Endothelial cell of umbilical vein (primary cell): ENCODE results near the gene MYRIP. TPM values are rescaled to one million over a fixed set of nuclear protein-coding genes. Genes with fewer than 3 reads are reported as not detected.

Experiments used
- BruUV-seq: library from RNA; stranded (reverse); fragments of 400-500 nt; replicated peaks from 2 replicates; lab custom pipeline; 2021; lab: Mats Ljungman, UMichigan
- CTCF ChIA-PET: fragments of 300-600, 350-600 bp; sonication (Branson Sonifier 250); formaldehyde crosslinking; loops from one replicate; lab custom pipeline; 2021; ENCODE audit warnings: antibody characterized with exemption, inconsistent platforms; lab: Charles Lee
- POLR2A ChIA-PET: fragments of 300-600, 350-600 bp; sonication (Branson Sonifier 250); formaldehyde crosslinking; loops from one replicate; lab custom pipeline; 2021; ENCODE audit warnings: antibody characterized with exemption, inconsistent platforms; lab: Charles Lee
- DNase-seq: peaks from one replicate; pipeline ENCODE4 v3.0.0-alpha.2; 2011; ENCODE audit warnings: low read depth, low spot score
- FAIRE-seq: peaks from 2 replicates; lab custom pipeline; 2011; peaks lifted over from hg19 to GRCh38; lab: Jason Lieb, UNC
- H2AFZ ChIP-seq: 2 replicates; pipeline ENCODE4 v1.6.0; 2012; ENCODE audit warnings: low read depth, low read length, control low read depth, inconsistent platforms
- H3K27ac ChIP-seq: 2 replicates; pipeline ENCODE4 v1.5.1; 2011; ENCODE audit warnings: low read depth, mild to moderate bottlenecking, control low read depth, low read length, moderate library complexity; ENCODE audit not compliant: insufficient read depth
- H3K27me3 ChIP-seq, 2 experiments: 2 replicates each; pipeline versions ENCODE4 v1.6.0 to v1.6.1; 2011; ENCODE audit warnings: low read length in 2 of 2, mixed read lengths in 1 of 2; ENCODE audit not compliant: control insufficient read depth in 2 of 2, insufficient read depth in 2 of 2
- H3K36me3 ChIP-seq, 2 experiments: 2 replicates in 1 of 2; 3 replicates in 1 of 2; pipeline ENCODE4 v1.5.1; 2011; ENCODE audit warnings: low read length in 2 of 2, mild to moderate bottlenecking in 1 of 2, moderate library complexity in 1 of 2; ENCODE audit not compliant: control insufficient read depth in 2 of 2, insufficient read depth in 2 of 2; ENCODE audit errors: extremely low read depth in 1 of 2
- H3K4me1 ChIP-seq: 3 replicates; pipeline ENCODE4 v1.5.1; 2011; ENCODE audit warnings: mild to moderate bottlenecking, low read length; ENCODE audit not compliant: control insufficient read depth, insufficient read depth; ENCODE audit errors: extremely low read depth
- H3K4me2 ChIP-seq: 2 replicates; pipeline ENCODE4 v1.6.1; 2011; ENCODE audit warnings: low read length, control low read depth, mixed read lengths; ENCODE audit not compliant: insufficient read depth
- H3K4me3 ChIP-seq, 3 experiments: fragments of 200-600 bp in 1 of 3; sonication (generic), shearing (Covaris generic) in 1 of 3; replicated peaks in 1 of 3; 2 replicates each; pipeline ENCODE4 v1.5.1; 2011 to 2016; ENCODE audit warnings: control low read depth in 3 of 3, low read length in 3 of 3, mild to moderate bottlenecking in 2 of 3, inconsistent platforms in 1 of 3, low read depth in 1 of 3, moderate library complexity in 1 of 3; ENCODE audit not compliant: insufficient read depth in 1 of 3
- H3K79me2 ChIP-seq: 2 replicates; pipeline ENCODE4 v1.6.0; 2012; ENCODE audit warnings: low read length, inconsistent platforms; ENCODE audit not compliant: control insufficient read depth, insufficient read depth
- H3K9ac ChIP-seq: replicated peaks from 2 replicates; pipeline ENCODE3; 2011; ENCODE audit warnings: low read length, control low read depth; ENCODE audit not compliant: insufficient read depth; ENCODE audit errors: extremely low read depth
- H3K9me1 ChIP-seq: replicated peaks from 3 replicates; pipeline ENCODE4 v1.6.0; 2011; ENCODE audit warnings: mild to moderate bottlenecking, low read length; ENCODE audit not compliant: control insufficient read depth, insufficient read depth; ENCODE audit errors: extremely low read depth
- H3K9me3 ChIP-seq: replicated peaks from 2 replicates; pipeline ENCODE4 v1.5.1; 2012; ENCODE audit warnings: low read length, inconsistent platforms; ENCODE audit not compliant: control insufficient read depth, insufficient read depth
- H4K20me1 ChIP-seq: replicated peaks from 2 replicates; pipeline ENCODE3; 2011; ENCODE audit warnings: mild to moderate bottlenecking, low read length; ENCODE audit not compliant: control insufficient read depth, insufficient read depth; ENCODE audit errors: extremely low read depth
- CTCF ChIP-seq, 2 donors: IDR thresholded peaks; 1 replicate in 1 of 2; 2 replicates in 1 of 2; pipeline ENCODE4 v1.5.1; 2011; ENCODE audit warnings: low read length in 2 of 2, mild to moderate bottlenecking in 2 of 2, moderate library complexity in 2 of 2, control low read depth in 1 of 2, inconsistent platforms in 1 of 2, low read depth in 1 of 2; ENCODE audit not compliant: insufficient read depth in 1 of 2; ENCODE audit errors: extremely low read depth in 1 of 2
- EZH2 ChIP-seq: IDR thresholded peaks from 2 replicates; pipeline ENCODE4 v1.6.1; 2012; ENCODE audit warnings: borderline replicate concordance, low read depth, mild to moderate bottlenecking, moderate library complexity, low read length, inconsistent platforms; ENCODE audit not compliant: severe bottlenecking
- FOS ChIP-seq: IDR thresholded peaks from 2 replicates; pipeline ENCODE4 v1.6.1; 2011; ENCODE audit warnings: mild to moderate bottlenecking, low read length, moderate library complexity, borderline replicate concordance; ENCODE audit not compliant: insufficient read depth
- GATA2 ChIP-seq: IDR thresholded peaks from 2 replicates; pipeline ENCODE4 v1.7.0; 2011; ENCODE audit warnings: low read depth, mild to moderate bottlenecking, moderate library complexity, mixed read lengths, low read length; ENCODE audit not compliant: insufficient read length, insufficient read depth
- JUN ChIP-seq: IDR thresholded peaks from 2 replicates; pipeline ENCODE4 v1.6.1; 2011; ENCODE audit warnings: borderline replicate concordance, low read depth; ENCODE audit not compliant: insufficient read length, insufficient read depth
- MAX ChIP-seq: IDR thresholded peaks from 2 replicates; pipeline ENCODE4 v1.6.1; 2011; ENCODE audit not compliant: insufficient read depth, insufficient read length
- MYC ChIP-seq: IDR thresholded peaks from one replicate; pipeline ENCODE4 v1.6.1; 2011; ENCODE audit warnings: mild to moderate bottlenecking, low read depth, low read length
- POLR2A ChIP-seq: IDR thresholded peaks from 2 replicates; pipeline ENCODE4 v1.6.1; 2012; ENCODE audit warnings: low read depth, mild to moderate bottlenecking, control low read depth, low read length
- POLR2AphosphoS5 ChIP-seq: IDR thresholded peaks from 2 replicates; pipeline ENCODE4 v1.6.1; 2012; ENCODE audit warnings: low read depth, mild to moderate bottlenecking, control low read depth, low read length, moderate library complexity; ENCODE audit not compliant: insufficient read depth
- dilution Hi-C: fragments of 300-500 bp; cut with MboI; formaldehyde crosslinking; loops from one replicate; pipeline ENCODE4 v1.15.0; 2019; ENCODE audit warnings: low sequenced_read_pairs; ENCODE audit not compliant: extremely low pct_ligation_motif_present
- intact Hi-C: fragments of 100-400 bp; cut with micrococcal nuclease; formaldehyde crosslinking; loops from one replicate; pipeline ENCODE4 v1.10.0; 2022
- polyA plus RNA-seq, 4 experiments: library from polyadenylated mRNA; depleted of rRNA in 3 of 4; stranded (reverse) in 3 of 4; unstranded in 1 of 4; fragments of >200 nt; gene quantifications; 2 replicates each; pipeline versions ENCODE4 v1.2.1 to v1.2.3, GENCODE V29; 2011 to 2012; ENCODE audit warnings: missing spikeins in 1 of 4
- total RNA-seq: library from RNA; stranded (reverse); gene quantifications from 2 replicates; pipeline ENCODE4 v1.2.3, GENCODE V29; 2021

MYRIP gene
- total and polyA plus RNA-seq, 2 donors (not counting 3 experiments of a cell fraction or from before 2014, with no cell fraction given) = 6.7 to 11.9 TPM

GRCh38 chr3:40169983-40170382, 360.6 kb downstream of the MYRIP start:
- Histone ChIP-seq H3K9me3 (no peaks in the 10 kb centered on the region), H2AFZ (no peak overlapping the region), H3K27ac (no peak overlapping the region), H4K20me1 (no peaks in the 10 kb centered on the region), H3K27me3 (no peaks in the 10 kb centered on the region), H3K9me1 (no peaks in the 10 kb centered on the region), H3K79me2 (no peaks in the 10 kb centered on the region), H3K4me1 (no peaks in the 10 kb centered on the region), H3K4me2 (no peak overlapping the region), H3K9ac (no peak overlapping the region), H3K4me3 (no peak overlapping the region), H3K36me3 (peaks cover 0 to 20% of the 10 kb centered on the region in 2 experiments)
- no peak for FAIRE-seq
- ChIA-PET CTCF (interaction anchor here (3.4 kb wide), 1 partner anchor 9 kb away, joined by 13 read pairs; no protein-coding TSS in a partner anchor), POLR2A (no interaction called here)
- no TSS peak for BruUV-seq
- dilution Hi-C loops (no loop called here), intact Hi-C loops (no loop called here)
- TF ChIP-seq POLR2AphosphoS5 (no peak), POLR2A (no peak)
- no peak for DNase-seq

GRCh38 chr3:40170395-40170794, 361.0 kb downstream of the MYRIP start:
- H3K4me2 ChIP-seq = no peak overlapping the region
- H3K27ac ChIP-seq = no peak overlapping the region
- H3K9ac ChIP-seq = no peak overlapping the region
- intact Hi-C loops (no loop called here), dilution Hi-C loops (no loop called here)
- no peaks in the 10 kb centered on the region for H3K9me1 ChIP-seq
- H3K9me3 ChIP-seq = no peaks in the 10 kb centered on the region
- no peaks in the 10 kb centered on the region for H4K20me1 ChIP-seq
- peaks cover 0 to 18% of the 10 kb centered on the region in 2 experiments for H3K36me3 ChIP-seq
- BruUV-seq = no TSS peak
- POLR2A ChIA-PET = no interaction called here
- no peak for TF ChIP-seq GATA2
- TF ChIP-seq FOS = no peak
- TF ChIP-seq POLR2AphosphoS5 = no peak
- no peak for TF ChIP-seq MYC
- no peak for TF ChIP-seq POLR2A
- TF ChIP-seq EZH2 = no peak
- no peak for TF ChIP-seq MAX
- no peak for TF ChIP-seq CTCF (IDR thresholded peaks at IDR 0.05; ENCODE audit: extremely low read depth in 1 of 2, insufficient read depth in 1 of 2, low read depth in 1 of 2, low read length in 2 of 2)
- no peak for TF ChIP-seq JUN
- H3K27me3 ChIP-seq = no peaks in the 10 kb centered on the region
- FAIRE-seq = no peak
- H3K4me3 ChIP-seq = no peak overlapping the region
- CTCF ChIA-PET = interaction anchor here (3.4 kb wide), 1 partner anchor 9 kb away, joined by 13 read pairs; no protein-coding TSS in a partner anchor
- no peak overlapping the region for H2AFZ ChIP-seq
- no peaks in the 10 kb centered on the region for H3K4me1 ChIP-seq
- H3K79me2 ChIP-seq = no peaks in the 10 kb centered on the region
- no peak for DNase-seq
